Peyer's patch (tissue), 4 donors: Measurements from ENCODE around the gene AKAP13.

ENCODE experiments used
- POLR2A ChIP-seq, 2 donors: fragments of 450-650 bp; IDR thresholded peaks; one replicate each; pipeline ENCODE4 v1.5.1; 2017; ENCODE audit warnings: antibody characterized with exemption in 2 of 2, mild to moderate bottlenecking in 2 of 2, moderate library complexity in 2 of 2
- TF ChIP-seq, protein P1 (sequence below), 6 experiments: fragments of 450-650 bp in 4 of 6; fragments of 200-600 bp in 2 of 6; sonication (generic) in 1 of 6; IDR thresholded peaks; one replicate each; pipeline ENCODE4 v1.5.1; 2017 to 2019; ENCODE audit warnings: antibody characterized with exemption in 6 of 6, mild to moderate bottlenecking in 3 of 6, moderate library complexity in 1 of 6

DNA sequence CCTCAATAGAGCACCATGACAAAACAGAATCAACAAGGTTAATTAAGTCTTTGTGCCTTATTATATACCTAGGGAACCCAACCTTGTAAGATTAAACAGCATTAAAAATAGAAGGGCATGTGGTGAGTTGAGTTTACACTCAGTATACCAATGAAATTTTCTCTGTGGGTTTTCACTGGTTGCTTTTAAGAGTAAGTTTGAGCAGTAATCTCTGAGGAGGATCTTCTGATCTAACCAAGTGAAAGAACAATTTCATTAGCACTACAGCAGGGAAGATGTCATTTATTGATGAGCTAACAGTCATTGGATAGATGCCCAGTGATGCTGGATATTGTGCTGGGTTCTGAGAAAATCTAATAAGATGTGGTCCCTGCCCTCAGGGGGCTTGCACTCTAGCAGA lies 26.9 kb upstream of the AKAP13 start:
- TF ChIP-seq, protein P1, sequence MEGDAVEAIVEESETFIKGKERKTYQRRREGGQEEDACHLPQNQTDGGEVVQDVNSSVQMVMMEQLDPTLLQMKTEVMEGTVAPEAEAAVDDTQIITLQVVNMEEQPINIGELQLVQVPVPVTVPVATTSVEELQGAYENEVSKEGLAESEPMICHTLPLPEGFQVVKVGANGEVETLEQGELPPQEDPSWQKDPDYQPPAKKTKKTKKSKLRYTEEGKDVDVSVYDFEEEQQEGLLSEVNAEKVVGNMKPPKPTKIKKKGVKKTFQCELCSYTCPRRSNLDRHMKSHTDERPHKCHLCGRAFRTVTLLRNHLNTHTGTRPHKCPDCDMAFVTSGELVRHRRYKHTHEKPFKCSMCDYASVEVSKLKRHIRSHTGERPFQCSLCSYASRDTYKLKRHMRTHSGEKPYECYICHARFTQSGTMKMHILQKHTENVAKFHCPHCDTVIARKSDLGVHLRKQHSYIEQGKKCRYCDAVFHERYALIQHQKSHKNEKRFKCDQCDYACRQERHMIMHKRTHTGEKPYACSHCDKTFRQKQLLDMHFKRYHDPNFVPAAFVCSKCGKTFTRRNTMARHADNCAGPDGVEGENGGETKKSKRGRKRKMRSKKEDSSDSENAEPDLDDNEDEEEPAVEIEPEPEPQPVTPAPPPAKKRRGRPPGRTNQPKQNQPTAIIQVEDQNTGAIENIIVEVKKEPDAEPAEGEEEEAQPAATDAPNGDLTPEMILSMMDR (IDR thresholded peaks at IDR 0.05): no peak
- no peak for TF ChIP-seq POLR2A (IDR thresholded peaks at IDR 0.05)
